ENCODE measurements around the gene NMB. TPM values are rescaled to one million over a fixed set of nuclear protein-coding genes. Genes with fewer than 3 reads are reported as not detected.

The NMB gene
- total RNA-seq, 1 experiment from 2014 or later: 11.5 TPM

DNA sequence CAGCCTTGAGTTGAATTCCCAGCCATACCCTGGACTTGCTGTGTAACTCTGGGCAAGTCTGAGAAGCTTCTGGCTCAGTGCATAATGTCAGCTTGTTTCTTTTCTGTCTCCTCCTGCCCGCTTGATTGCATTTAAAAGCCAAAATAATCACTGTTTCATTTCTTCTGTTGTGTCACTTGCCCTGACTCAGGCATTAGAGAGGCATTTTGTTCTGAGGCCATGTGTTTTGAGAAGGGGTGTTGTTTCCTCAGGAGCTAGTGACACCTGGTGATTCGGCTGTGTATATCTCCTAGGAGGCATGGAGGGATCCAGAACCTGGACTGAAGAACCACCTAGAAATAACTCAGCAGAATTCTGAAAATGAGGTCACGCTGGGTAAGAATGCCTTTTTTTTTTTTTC, 19.9 kb downstream of the NMB start:
- H4K20me1 ChIP-seq (ENCODE audit: control insufficient read depth, insufficient read depth, insufficient read length): no peaks in the 10 kb centered on the region
- H2BK120ac ChIP-seq (ENCODE audit: low read depth, low read length, poor library complexity, severe bottlenecking): no peak overlapping the region
- H3K27ac ChIP-seq (ENCODE audit: insufficient read length, low read depth, low read length): no peak overlapping the region
- no peak overlapping the region for H4K91ac ChIP-seq (ENCODE audit: insufficient read length, low read depth, low read length)
- H3K9ac ChIP-seq (ENCODE audit: extremely low read depth, insufficient read length, low read length): no peak overlapping the region
- H2BK5ac ChIP-seq (ENCODE audit: insufficient read length, low read length): no peak overlapping the region
- H3K23me2 ChIP-seq (ENCODE audit: insufficient read length, low read depth, low read length, poor library complexity, severe bottlenecking): peaks cover 14% of the 10 kb centered on the region
- Mint-ChIP-seq H3K27ac (peak overlapping the region in 2 of 3 experiments; percentile 0 to 9; a peak in 3 of 7 replicates), H3K36me3 (ENCODE audit: insufficient read depth in 1 of 3, low read depth in 3 of 3) (peaks cover 22 to 48% (median 32%) of the 10 kb centered on the region in 3 experiments), H3K9me3 (no peaks in the 10 kb centered on the region), H3K27me3 (ENCODE audit: low read depth) (peaks cover 22% of the 10 kb centered on the region), H3K4me1 (peaks cover 15 to 16% of the 10 kb centered on the region in 2 experiments), H3K4me3 (0 out of 5 replicates have a peak overlapping the region, but pooled peaks of 1 of the 2 experiments have one; percentile 2)
- H2BK20ac ChIP-seq (ENCODE audit: low read depth, low read length, poor library complexity, severe bottlenecking): no peak overlapping the region
- H3K27me3 ChIP-seq (ENCODE audit: insufficient read depth, low read length): no peaks in the 10 kb centered on the region; the same call in 1 of the 2 replicates
- no peak overlapping the region for H3K23ac ChIP-seq (ENCODE audit: insufficient read length, low read depth, low read length)
- TF ChIP-seq, protein P1, sequence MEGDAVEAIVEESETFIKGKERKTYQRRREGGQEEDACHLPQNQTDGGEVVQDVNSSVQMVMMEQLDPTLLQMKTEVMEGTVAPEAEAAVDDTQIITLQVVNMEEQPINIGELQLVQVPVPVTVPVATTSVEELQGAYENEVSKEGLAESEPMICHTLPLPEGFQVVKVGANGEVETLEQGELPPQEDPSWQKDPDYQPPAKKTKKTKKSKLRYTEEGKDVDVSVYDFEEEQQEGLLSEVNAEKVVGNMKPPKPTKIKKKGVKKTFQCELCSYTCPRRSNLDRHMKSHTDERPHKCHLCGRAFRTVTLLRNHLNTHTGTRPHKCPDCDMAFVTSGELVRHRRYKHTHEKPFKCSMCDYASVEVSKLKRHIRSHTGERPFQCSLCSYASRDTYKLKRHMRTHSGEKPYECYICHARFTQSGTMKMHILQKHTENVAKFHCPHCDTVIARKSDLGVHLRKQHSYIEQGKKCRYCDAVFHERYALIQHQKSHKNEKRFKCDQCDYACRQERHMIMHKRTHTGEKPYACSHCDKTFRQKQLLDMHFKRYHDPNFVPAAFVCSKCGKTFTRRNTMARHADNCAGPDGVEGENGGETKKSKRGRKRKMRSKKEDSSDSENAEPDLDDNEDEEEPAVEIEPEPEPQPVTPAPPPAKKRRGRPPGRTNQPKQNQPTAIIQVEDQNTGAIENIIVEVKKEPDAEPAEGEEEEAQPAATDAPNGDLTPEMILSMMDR (conservative IDR thresholded peaks at IDR 0.05): peak; percentile 58; the same call in 2 of the 3 replicates
- no peak overlapping the region for H2BK12ac ChIP-seq (ENCODE audit: insufficient read length, low read depth, low read length)
- no peaks in the 10 kb centered on the region for H3K79me2 ChIP-seq (ENCODE audit: insufficient read depth, low read length)
- H3K79me1 ChIP-seq (ENCODE audit: insufficient read depth, low read depth, low read length, poor library complexity, severe bottlenecking): no peaks in the 10 kb centered on the region
- no peak overlapping the region for H3K4ac ChIP-seq (ENCODE audit: low read depth, low read length)
- no CpG with 5 or more reads among the region's 3 CpGs for WGBS (ENCODE audit: extremely low coverage, insufficient read length, low lambda C conversion rate)
- no peak overlapping the region for H2AFZ ChIP-seq (ENCODE audit: low read length)
- H3K4me2 ChIP-seq (ENCODE audit: insufficient read depth, insufficient read length, low read length): no peak overlapping the region
- H3K18ac ChIP-seq (ENCODE audit: insufficient read length, low read depth, low read length): no peak overlapping the region
- no peak overlapping the region for H4K5ac ChIP-seq (ENCODE audit: insufficient read length, low read depth, low read length)
- no peaks in the 10 kb centered on the region for H3K9me3 ChIP-seq (ENCODE audit: control insufficient read depth, low read depth, low read length)
- H3K56ac ChIP-seq (ENCODE audit: insufficient read length, low read depth, low read length): no peak overlapping the region
- no peak overlapping the region for H4K8ac ChIP-seq (replicated peaks; ENCODE audit: insufficient read length, low read depth, low read length)
- peak; percentile 55 for DNase-seq
- H2AK5ac ChIP-seq (ENCODE audit: insufficient read length, low read length): no peak overlapping the region
- H3K14ac ChIP-seq (ENCODE audit: insufficient read depth, low read length): no peak overlapping the region
- no peak overlapping the region for H2BK15ac ChIP-seq (ENCODE audit: low read depth, low read length)
- no peak overlapping the region for H3T11ph ChIP-seq (ENCODE audit: low read length)
- H3K4me1 ChIP-seq (ENCODE audit: insufficient read depth, low read length): peaks cover 4% of the 10 kb centered on the region

Measured in H9 (cell line).